Measurements from ENCODE around the gene FGF3.

GRCh38 chr11:69812256-69812655, 7.0 kb downstream of the FGF3 start:
- no peak for TF ChIP-seq CTCF (conservative IDR thresholded peaks at IDR 0.05)
- TF ChIP-seq ZFX (IDR thresholded peaks at IDR 0.05), result no peak

Measured in C4-2B (cell line).